H1 (cell line): ENCODE measurements around the gene SFR1.

Experiments
- CREB1 ChIP-seq: IDR thresholded peaks from 2 replicates; pipeline ENCODE4 v1.6.1; 2012; ENCODE audit warnings: inconsistent platforms
- POLR2A ChIP-seq, 2 experiments: IDR thresholded peaks; 1 replicate in 1 of 2; 2 replicates in 1 of 2; pipeline ENCODE4 v1.6.1; 2011; ENCODE audit warnings: low read depth in 2 of 2, low read length in 2 of 2, mild to moderate bottlenecking in 2 of 2; ENCODE audit errors: control extremely low read depth in 1 of 2
- RAD21 ChIP-seq, 2 experiments: IDR thresholded peaks in 1 of 2; conservative IDR thresholded peaks in 1 of 2; 2 replicates each; pipeline ENCODE4 v1.6.1; 2011; ENCODE audit warnings: low read depth in 2 of 2, low read length in 2 of 2, improper control_type of control experiment in 1 of 2, inconsistent platforms in 1 of 2, mild to moderate bottlenecking in 1 of 2, moderate library complexity in 1 of 2
- SIX5 ChIP-seq: IDR thresholded peaks from 2 replicates; pipeline ENCODE4 v1.6.1; 2011; ENCODE audit warnings: mild to moderate bottlenecking, low read depth, low read length
- YY1 ChIP-seq: IDR thresholded peaks from 2 replicates; pipeline ENCODE4 v1.6.1; 2011; ENCODE audit warnings: low read depth, mild to moderate bottlenecking, low read length
- TF ChIP-seq, protein P1 (sequence below): IDR thresholded peaks from 2 replicates; pipeline ENCODE4 v1.6.1; 2011; ENCODE audit warnings: low read depth, mild to moderate bottlenecking, low read length; ENCODE audit not compliant: insufficient read depth
- TF ChIP-seq, protein P2 (sequence below): IDR thresholded peaks from 2 replicates; pipeline ENCODE4 v1.6.1; 2012; ENCODE audit warnings: inconsistent platforms
- TF ChIP-seq, protein P3 (sequence below), 3 experiments: IDR thresholded peaks; 1 replicate in 2 of 3; 2 replicates in 1 of 3; pipeline versions ENCODE4 v1.5.1 to v1.6.1; 2011; ENCODE audit warnings: low read length in 3 of 3, mild to moderate bottlenecking in 3 of 3, inconsistent platforms in 2 of 3, low read depth in 1 of 3, moderate library complexity in 1 of 3; ENCODE audit not compliant: insufficient read depth in 1 of 3; ENCODE audit errors: control extremely low read depth in 1 of 3

DNA sequence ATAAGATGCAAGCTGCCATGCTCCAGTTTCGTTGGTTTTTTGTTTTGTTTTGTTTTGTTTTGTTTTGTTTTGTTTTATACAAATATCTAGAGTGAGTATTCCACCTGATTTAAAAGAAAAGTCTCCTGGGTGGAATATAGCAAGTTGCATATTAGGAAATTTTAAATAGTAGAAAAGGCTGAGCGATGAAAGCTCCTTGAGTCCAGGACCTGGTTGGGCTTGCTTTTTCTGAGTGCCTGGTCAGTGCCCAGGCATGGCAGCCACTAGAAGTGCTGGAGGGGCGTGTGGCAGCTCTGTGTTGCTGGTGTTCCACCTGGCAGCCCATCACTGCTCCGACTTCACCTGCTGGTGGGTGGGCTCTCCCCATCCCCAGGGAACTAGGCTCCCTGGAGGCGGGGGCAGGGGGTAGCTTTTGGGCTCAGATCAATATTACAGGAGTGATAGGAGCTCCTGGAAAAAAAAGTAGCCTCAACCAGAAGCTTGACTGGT, 44.3 kb upstream of the SFR1 start:
- TF ChIP-seq RAD21 (IDR thresholded peaks at IDR 0.05 in 1 of 2, conservative IDR thresholded peaks at IDR 0.05 in 1 of 2; ENCODE audit: low read depth in 2 of 2, low read length in 2 of 2) (no peak), SIX5 (no peak), YY1 (no peak), CREB1 (no peak), POLR2A (IDR thresholded peaks at IDR 0.05; ENCODE audit: control extremely low read depth in 1 of 2, low read depth in 2 of 2, low read length in 2 of 2) (no peak)
- TF ChIP-seq, protein P1, sequence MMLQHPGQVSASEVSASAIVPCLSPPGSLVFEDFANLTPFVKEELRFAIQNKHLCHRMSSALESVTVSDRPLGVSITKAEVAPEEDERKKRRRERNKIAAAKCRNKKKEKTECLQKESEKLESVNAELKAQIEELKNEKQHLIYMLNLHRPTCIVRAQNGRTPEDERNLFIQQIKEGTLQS = no peak
- TF ChIP-seq, protein P2, sequence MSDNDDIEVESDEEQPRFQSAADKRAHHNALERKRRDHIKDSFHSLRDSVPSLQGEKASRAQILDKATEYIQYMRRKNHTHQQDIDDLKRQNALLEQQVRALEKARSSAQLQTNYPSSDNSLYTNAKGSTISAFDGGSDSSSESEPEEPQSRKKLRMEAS = no peak
- TF ChIP-seq, protein P3, sequence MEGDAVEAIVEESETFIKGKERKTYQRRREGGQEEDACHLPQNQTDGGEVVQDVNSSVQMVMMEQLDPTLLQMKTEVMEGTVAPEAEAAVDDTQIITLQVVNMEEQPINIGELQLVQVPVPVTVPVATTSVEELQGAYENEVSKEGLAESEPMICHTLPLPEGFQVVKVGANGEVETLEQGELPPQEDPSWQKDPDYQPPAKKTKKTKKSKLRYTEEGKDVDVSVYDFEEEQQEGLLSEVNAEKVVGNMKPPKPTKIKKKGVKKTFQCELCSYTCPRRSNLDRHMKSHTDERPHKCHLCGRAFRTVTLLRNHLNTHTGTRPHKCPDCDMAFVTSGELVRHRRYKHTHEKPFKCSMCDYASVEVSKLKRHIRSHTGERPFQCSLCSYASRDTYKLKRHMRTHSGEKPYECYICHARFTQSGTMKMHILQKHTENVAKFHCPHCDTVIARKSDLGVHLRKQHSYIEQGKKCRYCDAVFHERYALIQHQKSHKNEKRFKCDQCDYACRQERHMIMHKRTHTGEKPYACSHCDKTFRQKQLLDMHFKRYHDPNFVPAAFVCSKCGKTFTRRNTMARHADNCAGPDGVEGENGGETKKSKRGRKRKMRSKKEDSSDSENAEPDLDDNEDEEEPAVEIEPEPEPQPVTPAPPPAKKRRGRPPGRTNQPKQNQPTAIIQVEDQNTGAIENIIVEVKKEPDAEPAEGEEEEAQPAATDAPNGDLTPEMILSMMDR (IDR thresholded peaks at IDR 0.05; ENCODE audit: control extremely low read depth in 1 of 3, insufficient read depth in 1 of 3, low read depth in 1 of 3, low read length in 3 of 3) = no peak
